Measurements from ENCODE around the gene IVL. TPM values are rescaled to one million over a fixed set of nuclear protein-coding genes. Genes with fewer than 3 reads are reported as not detected.

IVL gene
- total and polyA plus RNA-seq, 2 donors (not counting 3 experiments of a cell fraction or from before 2014, with no cell fraction given): not detected

- no peak for DNase-seq (ENCODE audit: low read depth, low spot score)
- intact Hi-C loops (cut with micrococcal nuclease): no loop called here
Observed at GRCh38 chr1:152906023-152906565, 2.3 kb upstream of the IVL start.

More at GRCh38 chr1:152906023-152906565, 2.3 kb upstream of the IVL start:
- POLR2A ChIA-PET: no interaction called here
- H3K79me2 ChIP-seq (ENCODE audit: control insufficient read depth, insufficient read depth, low read length): no peaks in the 10 kb centered on the region
- dilution Hi-C loops (cut with MboI; ENCODE audit: extremely low pct_ligation_motif_present, low sequenced_read_pairs): no loop called here
- no peak overlapping the region for H3K9ac ChIP-seq (replicated peaks; ENCODE audit: extremely low read depth, insufficient read depth, low read length)
- TF ChIP-seq MYC (IDR thresholded peaks at IDR 0.05; ENCODE audit: low read depth, low read length) (no peak), POLR2A (IDR thresholded peaks at IDR 0.05; ENCODE audit: low read depth, low read length) (no peak), CTCF (IDR thresholded peaks at IDR 0.05; ENCODE audit: extremely low read depth in 1 of 2, insufficient read depth in 1 of 2, low read depth in 1 of 2, low read length in 2 of 2) (no peak), EZH2 (IDR thresholded peaks at IDR 0.05; ENCODE audit: borderline replicate concordance, low read depth, low read length, severe bottlenecking) (no peak), JUN (IDR thresholded peaks at IDR 0.05; ENCODE audit: borderline replicate concordance, insufficient read depth, insufficient read length, low read depth) (no peak), POLR2AphosphoS5 (IDR thresholded peaks at IDR 0.05; ENCODE audit: insufficient read depth, low read depth, low read length) (no peak)
- no peak overlapping the region for H2AFZ ChIP-seq (ENCODE audit: low read depth, low read length)
- no peak overlapping the region for H3K27ac ChIP-seq (ENCODE audit: insufficient read depth, low read depth, low read length)
- no peaks in the 10 kb centered on the region for H4K20me1 ChIP-seq (replicated peaks; ENCODE audit: control insufficient read depth, extremely low read depth, insufficient read depth, low read length)
- H3K9me3 ChIP-seq (replicated peaks; ENCODE audit: control insufficient read depth, insufficient read depth, low read length): no peaks in the 10 kb centered on the region
- FAIRE-seq: no peak
- no peaks in the 10 kb centered on the region for H3K27me3 ChIP-seq (ENCODE audit: control insufficient read depth in 2 of 2, insufficient read depth in 2 of 2, low read length in 2 of 2)
- no peak overlapping the region for H3K4me2 ChIP-seq (ENCODE audit: insufficient read depth, low read length)
- no TSS peak for BruUV-seq (replicated peaks)
- no peak overlapping the region for H3K4me3 ChIP-seq (replicated peaks in 1 of 3; ENCODE audit: insufficient read depth in 1 of 3, low read depth in 1 of 3, low read length in 3 of 3)
- H3K36me3 ChIP-seq (ENCODE audit: control insufficient read depth in 2 of 2, extremely low read depth in 1 of 2, insufficient read depth in 2 of 2, low read length in 2 of 2): no peaks in the 10 kb centered on the region
- CTCF ChIA-PET: no interaction called here
- no peaks in the 10 kb centered on the region for H3K4me1 ChIP-seq (ENCODE audit: control insufficient read depth, extremely low read depth, insufficient read depth, low read length)
- H3K9me1 ChIP-seq (replicated peaks; ENCODE audit: control insufficient read depth, extremely low read depth, insufficient read depth, low read length): no peaks in the 10 kb centered on the region

Measured in endothelial cell of umbilical vein (primary cell).